Left ventricle myocardium inferior (tissue), 1 donor: ENCODE results near the gene HOXD10. TPM values are rescaled to one million over a fixed set of nuclear protein-coding genes. Genes with fewer than 3 reads are reported as not detected.

Experiments
- DNase-seq: peaks from one replicate; pipeline ENCODE4 v3.0.0-alpha.2; 2020
- H3K27ac ChIP-seq: fragments of 200-600 bp; replicated peaks from 2 replicates; pipeline ENCODE4 v1.8.0; 2021
- H3K27me3 ChIP-seq: fragments of 200-600 bp; 2 replicates; pipeline ENCODE4 v1.8.0; 2021; ENCODE audit warnings: low read depth
- H3K36me3 ChIP-seq: fragments of 200-600 bp; 2 replicates; pipeline ENCODE4 v1.8.0; 2021
- H3K4me1 ChIP-seq: fragments of 200-600 bp; 2 replicates; pipeline ENCODE4 v1.8.0; 2021
- H3K4me3 ChIP-seq: fragments of 200-600 bp; 2 replicates; pipeline ENCODE4 v1.8.0; 2021; ENCODE audit warnings: mild to moderate bottlenecking, moderate library complexity
- H3K9me3 ChIP-seq: fragments of 200-600 bp; replicated peaks from 2 replicates; pipeline ENCODE4 v1.8.0; 2021
- CTCF ChIP-seq: fragments of 200-600 bp; IDR thresholded peaks from 2 replicates; pipeline ENCODE4 v1.8.0; 2021; ENCODE audit warnings: antibody characterized with exemption, mild to moderate bottlenecking, borderline replicate concordance
- intact Hi-C: fragments of 100-400 bp; cut with micrococcal nuclease; formaldehyde crosslinking; loops from one replicate; pipeline ENCODE4 v1.11.0; 2022
- total RNA-seq: library from RNA; stranded (reverse); fragmentation: NEBNext Ultra II Directional; extraction: Animal tissue kit (Norgen Biotek cat#: 25700); gene quantifications from one replicate; pipeline ENCODE4 v1.2.1, GENCODE V29; 2021
- donor health status: DM: no; HTN: yes; CAD: no; lungs with severe emphysema.

The HOXD10 gene
- total RNA-seq, 1 donor from 2014 or later = not detected

- Histone ChIP-seq H3K4me3 (no peak overlapping the region), H3K4me1 (peaks cover 37% of the 10 kb centered on the region), H3K27me3 (peaks cover 100% of the 10 kb centered on the region), H3K27ac (no peak overlapping the region), H3K36me3 (no peaks in the 10 kb centered on the region), H3K9me3 (no peaks in the 10 kb centered on the region)
- TF ChIP-seq CTCF = no peak
- intact Hi-C loops = no loop called here
- DNase-seq = no peak
These were observed 18.0 kb upstream of the HOXD10 start for GRCh38 chr2:176098366-176099158.

GRCh38 chr2:176099159-176099727 lies 17.3 kb upstream of the HOXD10 start:
- Histone ChIP-seq H3K27me3 (peaks cover 100% of the 10 kb centered on the region), H3K9me3 (no peaks in the 10 kb centered on the region), H3K4me1 (peaks cover 42% of the 10 kb centered on the region), H3K4me3 (no peak overlapping the region), H3K36me3 (no peaks in the 10 kb centered on the region), H3K27ac (no peak overlapping the region)
- TF ChIP-seq CTCF = no peak
- intact Hi-C loops = no loop called here
- no peak for DNase-seq

- H3K36me3 ChIP-seq = no peaks in the 10 kb centered on the region
- no peak within 1 kb of the TSS for H3K27ac ChIP-seq
- TF ChIP-seq CTCF = no peak
- DNase-seq = no peak
- H3K4me1 ChIP-seq = peaks cover 49% of the 10 kb centered on the region
- peaks cover 100% of the 10 kb centered on the region for H3K27me3 ChIP-seq
- intact Hi-C loops = no loop called here
- H3K4me3 ChIP-seq = no peak within 1 kb of the TSS
- H3K9me3 ChIP-seq = no peaks in the 10 kb centered on the region
These were observed 16.6 kb upstream of the HOXD10 start, which contains the start of gene HOXD12 for GRCh38 chr2:176099728-176100546. Gene HOXD12 (plus strand): TSS chr2:176099795. CDS start chr2:176099802, 7 bp downstream.

- no peaks in the 10 kb centered on the region for H3K9me3 ChIP-seq
- H3K4me3 ChIP-seq = no peak overlapping the region
- H3K27ac ChIP-seq = no peak overlapping the region
- peaks cover 100% of the 10 kb centered on the region for H3K27me3 ChIP-seq
- no peak for DNase-seq
- no peak for TF ChIP-seq CTCF
- intact Hi-C loops = no loop called here
- H3K36me3 ChIP-seq = no peaks in the 10 kb centered on the region
- peaks cover 51% of the 10 kb centered on the region for H3K4me1 ChIP-seq
These were observed 15.9 kb upstream of the HOXD10 start for GRCh38 chr2:176100547-176101140.

GRCh38 chr2:176101216-176101830 lies 15.3 kb upstream of the HOXD10 start:
- no peaks in the 10 kb centered on the region for H3K9me3 ChIP-seq
- H3K27me3 ChIP-seq = peaks cover 100% of the 10 kb centered on the region
- H3K4me3 ChIP-seq = no peak overlapping the region
- no peaks in the 10 kb centered on the region for H3K36me3 ChIP-seq
- intact Hi-C loops = no loop called here
- DNase-seq = no peak
- no peak for TF ChIP-seq CTCF
- H3K27ac ChIP-seq = no peak overlapping the region
- H3K4me1 ChIP-seq = peaks cover 51% of the 10 kb centered on the region
